Gastrocnemius medialis (tissue), 4 donors: ENCODE measurements around the gene ERP29. TPM values are rescaled to one million over a fixed set of nuclear protein-coding genes. Genes with fewer than 3 reads are reported as not detected.
"Not testable (repeated sequence)": the region's sequence is repeated elsewhere in the genome, so short reads cannot be mapped to it uniquely, and the experiment has no call there.

ENCODE experiments used
- ATAC-seq, 2 donors: fragments of 150-250 bp; one replicate each; pipeline ENCODE4 v1.9.1; 2016
- DNase-seq, 2 donors: peaks; one replicate each; pipeline ENCODE4 v3.0.0-alpha.2; 2019
- H3K27ac ChIP-seq, 4 donors: fragments of 200-600 bp; sonication (generic); 1 replicate in 1 of 4; 2 replicates in 3 of 4; pipeline ENCODE4 v1.5.1; 2016 to 2018; ENCODE audit warnings: mild to moderate bottlenecking in 2 of 4, moderate library complexity in 1 of 4
- H3K27me3 ChIP-seq, 3 donors: fragments of 200-600 bp; sonication (generic) in 2 of 3; 1 replicate in 1 of 3; 2 replicates in 2 of 3; pipeline versions ENCODE4 v1.5.1 to v1.6.0; 2016 to 2019; ENCODE audit warnings: mild to moderate bottlenecking in 1 of 3, moderate library complexity in 1 of 3
- H3K36me3 ChIP-seq, 2 donors: fragments of 200-600 bp; sonication (generic) in 1 of 2; one replicate each; pipeline ENCODE4 v1.5.1; 2017 to 2018
- H3K4me1 ChIP-seq, 2 donors: fragments of 200-600 bp; sonication (generic) in 1 of 2; one replicate each; pipeline ENCODE4 v1.5.1; 2016 to 2017; ENCODE audit warnings: mild to moderate bottlenecking in 2 of 2
- H3K4me3 ChIP-seq, 4 donors: fragments of 200-600 bp; sonication (generic) in 3 of 4; 1 replicate in 1 of 4; 2 replicates in 3 of 4; pipeline ENCODE4 v1.5.1; 2016 to 2019; ENCODE audit warnings: mild to moderate bottlenecking in 2 of 4
- H3K9me3 ChIP-seq, 3 donors: fragments of 200-600 bp; sonication (generic) in 2 of 3; 1 replicate in 1 of 3; 2 replicates in 2 of 3; pipeline ENCODE4 v1.5.1; 2016 to 2019
- POLR2A ChIP-seq, 2 donors: fragments of 450-650 bp; IDR thresholded peaks; one replicate each; pipeline ENCODE4 v1.6.1; 2017; ENCODE audit warnings: antibody characterized with exemption in 2 of 2, mild to moderate bottlenecking in 2 of 2, moderate library complexity in 2 of 2
- in situ Hi-C, 4 donors: fragments of 200-750 bp; cut with MboI; loops; one replicate each; pipeline versions ENCODE4 v1.15.0 to v1.8.0; 2017; ENCODE audit warnings: low sequenced_read_pairs in 4 of 4
- intact Hi-C: fragments of 100-400 bp; cut with DNase I; formaldehyde crosslinking; loops from one replicate; pipeline ENCODE4 v1.15.1; 2023; ENCODE audit warnings: low total_unique reads
- total RNA-seq, 4 donors: library from RNA; depleted of rRNA; stranded (reverse); fragments of >200 nt; gene quantifications; one replicate each; pipeline versions ENCODE4 v1.1.0 to v1.2.3, GENCODE V29; 2016
- TF ChIP-seq, protein P1 (sequence below), 5 experiments: fragments of 450-650 bp in 3 of 5; fragments of 200-600 bp in 2 of 5; sonication (generic) in 2 of 5; IDR thresholded peaks in 4 of 5; conservative IDR thresholded peaks in 1 of 5; 1 replicate in 4 of 5; 2 replicates in 1 of 5; pipeline ENCODE4 v1.5.1; 2016 to 2019; ENCODE audit warnings: antibody characterized with exemption in 5 of 5, mild to moderate bottlenecking in 3 of 5, moderate library complexity in 3 of 5

The ERP29 gene
- total RNA-seq, 4 donors from 2014 or later, result 9.9 to 20.9 (median 16.8) TPM

GRCh38 chr12:112005419-112006395 lies 7.5 kb upstream of the ERP29 start:
- Histone ChIP-seq H3K9me3 (no peaks in the 10 kb centered on the region), H3K27me3 (no peaks in the 10 kb centered on the region), H3K27ac (peak overlapping the region in 2 of 4 donors; percentile 8 to 56), H3K4me3 (peak overlapping the region in 2 of 4 donors; percentile 11 to 17), H3K36me3 (no peaks in the 10 kb centered on the region), H3K4me1 (peaks cover 0 to 3% of the 10 kb centered on the region in 2 donors)
- intact Hi-C loops, result no loop called here
- DNase-seq (no peak), ATAC-seq (peak in 1 of 2 donors; percentile 36)
- in situ Hi-C loops, result no loop called here
- TF ChIP-seq, protein P1, sequence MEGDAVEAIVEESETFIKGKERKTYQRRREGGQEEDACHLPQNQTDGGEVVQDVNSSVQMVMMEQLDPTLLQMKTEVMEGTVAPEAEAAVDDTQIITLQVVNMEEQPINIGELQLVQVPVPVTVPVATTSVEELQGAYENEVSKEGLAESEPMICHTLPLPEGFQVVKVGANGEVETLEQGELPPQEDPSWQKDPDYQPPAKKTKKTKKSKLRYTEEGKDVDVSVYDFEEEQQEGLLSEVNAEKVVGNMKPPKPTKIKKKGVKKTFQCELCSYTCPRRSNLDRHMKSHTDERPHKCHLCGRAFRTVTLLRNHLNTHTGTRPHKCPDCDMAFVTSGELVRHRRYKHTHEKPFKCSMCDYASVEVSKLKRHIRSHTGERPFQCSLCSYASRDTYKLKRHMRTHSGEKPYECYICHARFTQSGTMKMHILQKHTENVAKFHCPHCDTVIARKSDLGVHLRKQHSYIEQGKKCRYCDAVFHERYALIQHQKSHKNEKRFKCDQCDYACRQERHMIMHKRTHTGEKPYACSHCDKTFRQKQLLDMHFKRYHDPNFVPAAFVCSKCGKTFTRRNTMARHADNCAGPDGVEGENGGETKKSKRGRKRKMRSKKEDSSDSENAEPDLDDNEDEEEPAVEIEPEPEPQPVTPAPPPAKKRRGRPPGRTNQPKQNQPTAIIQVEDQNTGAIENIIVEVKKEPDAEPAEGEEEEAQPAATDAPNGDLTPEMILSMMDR (IDR thresholded peaks at IDR 0.05 in 4 of 5, conservative IDR thresholded peaks at IDR 0.05 in 1 of 5), result no peak
- no peak for TF ChIP-seq POLR2A (IDR thresholded peaks at IDR 0.05)

- no peak for TF ChIP-seq POLR2A (IDR thresholded peaks at IDR 0.05)
- TF ChIP-seq, protein P1 (IDR thresholded peaks at IDR 0.05 in 4 of 5, conservative IDR thresholded peaks at IDR 0.05 in 1 of 5), result no peak
- Histone ChIP-seq H3K27me3 (no peaks in the 10 kb centered on the region), H3K4me1 (peaks cover 15 to 18% of the 10 kb centered on the region in 2 donors), H3K9me3 (no peaks in the 10 kb centered on the region), H3K36me3 (no peaks in the 10 kb centered on the region), H3K27ac (no peak overlapping the region), H3K4me3 (no peak overlapping the region)
- DNase-seq, result no peak
- in situ Hi-C loops, result no loop called here
- no peak for ATAC-seq
- intact Hi-C loops, result no loop called here
These were observed 5.3 kb upstream of the ERP29 start for GRCh38 chr12:112007945-112008344.

DNA sequence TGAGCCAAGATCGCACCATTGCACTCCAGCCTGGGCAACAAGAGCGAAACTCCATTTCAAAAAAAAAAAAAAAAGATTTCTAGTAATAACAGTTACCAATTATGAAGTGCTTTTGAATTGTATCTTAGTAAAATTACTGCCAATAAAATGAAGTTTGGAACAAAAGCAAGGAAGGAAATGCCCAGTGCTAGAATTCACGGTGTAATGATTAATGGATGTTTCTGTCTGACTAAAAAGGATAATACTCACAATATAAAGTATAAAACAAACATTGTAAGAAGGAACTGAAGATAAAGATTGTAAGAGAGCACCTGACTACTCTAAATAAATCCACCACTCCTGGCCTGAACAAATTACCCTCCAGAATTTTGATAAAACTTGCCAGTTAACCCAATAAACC lies 4.3 kb upstream of the ERP29 start:
- ATAC-seq, result no peak
- intact Hi-C loops (no loop called here), in situ Hi-C loops (no loop called here)
- Histone ChIP-seq H3K4me1 (peaks cover 15 to 20% of the 10 kb centered on the region in 2 donors), H3K4me3 (no peak overlapping the region), H3K36me3 (no peaks in the 10 kb centered on the region), H3K27ac (no peak overlapping the region), H3K9me3 (no peaks in the 10 kb centered on the region), H3K27me3 (no peaks in the 10 kb centered on the region)
- no peak for DNase-seq
- TF ChIP-seq, protein P1 (IDR thresholded peaks at IDR 0.05 in 4 of 5, conservative IDR thresholded peaks at IDR 0.05 in 1 of 5), result no peak
- no peak for TF ChIP-seq POLR2A (IDR thresholded peaks at IDR 0.05)

DNA sequence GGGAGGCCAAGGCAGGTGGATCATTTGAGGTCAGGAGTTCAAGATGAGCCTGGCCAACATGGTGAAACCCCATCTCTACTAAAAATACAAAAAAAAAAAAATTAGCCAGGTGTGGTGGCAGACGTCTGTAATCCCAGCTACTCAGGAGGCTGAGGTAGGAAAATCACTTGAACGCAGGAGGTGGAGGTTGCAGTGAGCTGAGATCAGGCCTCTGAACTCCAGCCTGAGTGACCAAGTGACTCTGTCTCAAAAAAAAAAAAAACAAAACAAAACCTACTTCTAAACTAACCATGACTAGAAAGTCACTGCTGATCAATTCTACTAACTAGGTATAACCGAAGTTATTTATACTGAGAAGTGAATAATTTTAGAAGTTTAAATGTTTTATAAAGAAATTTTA lies 3.6 kb upstream of the ERP29 start:
- H3K4me3 ChIP-seq, H3K36me3 ChIP-seq, H3K9me3 ChIP-seq, in situ Hi-C loops, intact Hi-C loops, H3K27ac ChIP-seq, DNase-seq, H3K27me3 ChIP-seq, ATAC-seq: not testable (repeated sequence)
- H3K4me1 ChIP-seq, result peaks cover 22 to 27% of the 10 kb centered on the region in 2 donors
